Measurements from ENCODE around the gene HIF3A. TPM values are rescaled to one million over a fixed set of nuclear protein-coding genes. Genes with fewer than 3 reads are reported as not detected.
A peak's percentile ranks its signal among the peaks of the same experiment; 100 is the strongest.

Gene HIF3A
- total RNA-seq, 1 experiment from 2014 or later: not detected

GRCh38 chr19:46347985-46348384 is 51.1 kb downstream of the HIF3A start:
- no peak for DNase-seq (ENCODE audit: unreplicated experiment)
- peak overlapping the region; percentile 92 for H3K27ac Mint-ChIP-seq (ENCODE audit: low read depth, unreplicated experiment)
- POLR2A ChIA-PET: interaction anchor here (1.1 to 4.1 kb wide), 6 partner anchors 20 to 67 kb away, joined by 3 to 33 read pairs (median 4); no protein-coding TSS in a partner anchor
- H3K27me3 Mint-ChIP-seq (ENCODE audit: insufficient read depth, unreplicated experiment): no peaks in the 10 kb centered on the region
- peaks cover 45% of the 10 kb centered on the region for H3K4me1 Mint-ChIP-seq (ENCODE audit: insufficient read depth, unreplicated experiment)
- no peaks in the 10 kb centered on the region for H3K9me3 Mint-ChIP-seq (ENCODE audit: unreplicated experiment)
- no TSS peak for BruUV-seq (replicated peaks)
- H3K36me3 Mint-ChIP-seq (ENCODE audit: insufficient read depth, unreplicated experiment): peaks cover 35% of the 10 kb centered on the region
- TF ChIP-seq, protein P1, sequence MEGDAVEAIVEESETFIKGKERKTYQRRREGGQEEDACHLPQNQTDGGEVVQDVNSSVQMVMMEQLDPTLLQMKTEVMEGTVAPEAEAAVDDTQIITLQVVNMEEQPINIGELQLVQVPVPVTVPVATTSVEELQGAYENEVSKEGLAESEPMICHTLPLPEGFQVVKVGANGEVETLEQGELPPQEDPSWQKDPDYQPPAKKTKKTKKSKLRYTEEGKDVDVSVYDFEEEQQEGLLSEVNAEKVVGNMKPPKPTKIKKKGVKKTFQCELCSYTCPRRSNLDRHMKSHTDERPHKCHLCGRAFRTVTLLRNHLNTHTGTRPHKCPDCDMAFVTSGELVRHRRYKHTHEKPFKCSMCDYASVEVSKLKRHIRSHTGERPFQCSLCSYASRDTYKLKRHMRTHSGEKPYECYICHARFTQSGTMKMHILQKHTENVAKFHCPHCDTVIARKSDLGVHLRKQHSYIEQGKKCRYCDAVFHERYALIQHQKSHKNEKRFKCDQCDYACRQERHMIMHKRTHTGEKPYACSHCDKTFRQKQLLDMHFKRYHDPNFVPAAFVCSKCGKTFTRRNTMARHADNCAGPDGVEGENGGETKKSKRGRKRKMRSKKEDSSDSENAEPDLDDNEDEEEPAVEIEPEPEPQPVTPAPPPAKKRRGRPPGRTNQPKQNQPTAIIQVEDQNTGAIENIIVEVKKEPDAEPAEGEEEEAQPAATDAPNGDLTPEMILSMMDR (IDR thresholded peaks at IDR 0.05; ENCODE audit: unreplicated experiment): no peak
- CTCF ChIA-PET: interaction anchor here (0.6 to 2.8 kb wide), 13 partner anchors 10 to 738 kb away, joined by 3 to 18 read pairs (median 4); no protein-coding TSS in a partner anchor
- intact Hi-C loops (cut with micrococcal nuclease): loop anchor here (2.0 kb wide), 2 partner anchors 25 to 67 kb away; no protein-coding TSS in a partner anchor
- peak overlapping the region; percentile 100 for H3K4me3 Mint-ChIP-seq (ENCODE audit: unreplicated experiment)

GRCh38 chr19:46349311-46349993 is 52.6 kb downstream of the HIF3A start:
- Mint-ChIP-seq H3K4me3 (ENCODE audit: unreplicated experiment) (peak overlapping the region; percentile 100), H3K36me3 (ENCODE audit: insufficient read depth, unreplicated experiment) (peaks cover 47% of the 10 kb centered on the region), H3K27me3 (ENCODE audit: insufficient read depth, unreplicated experiment) (no peaks in the 10 kb centered on the region), H3K27ac (ENCODE audit: low read depth, unreplicated experiment) (peak overlapping the region; percentile 92), H3K9me3 (ENCODE audit: unreplicated experiment) (no peaks in the 10 kb centered on the region), H3K4me1 (ENCODE audit: insufficient read depth, unreplicated experiment) (peaks cover 45% of the 10 kb centered on the region)
- no peak for DNase-seq (ENCODE audit: unreplicated experiment)
- intact Hi-C loops (cut with micrococcal nuclease): no loop called here
- TF ChIP-seq, protein P1 (IDR thresholded peaks at IDR 0.05; ENCODE audit: unreplicated experiment): no peak
- POLR2A ChIA-PET: no interaction called here
- CTCF ChIA-PET: interaction anchor here (0.6 to 0.7 kb wide), 3 partner anchors 51 to 77 kb away, joined by 3 to 4 read pairs (median 3); no protein-coding TSS in a partner anchor
- no TSS peak for BruUV-seq (replicated peaks)

- no peaks in the 10 kb centered on the region for H3K9me3 Mint-ChIP-seq (ENCODE audit: unreplicated experiment)
- no peaks in the 10 kb centered on the region for H3K27me3 Mint-ChIP-seq (ENCODE audit: insufficient read depth, unreplicated experiment)
- peak overlapping the region; percentile 92 for H3K27ac Mint-ChIP-seq (ENCODE audit: low read depth, unreplicated experiment)
- ChIA-PET POLR2A (interaction anchor here (0.7 to 2.3 kb wide), 7 partner anchors 9 to 808 kb away, joined by 3 to 15 read pairs (median 4); no protein-coding TSS in a partner anchor), CTCF (interaction anchor here (0.7 to 2.7 kb wide), 4 partner anchors 20 to 227 kb away, joined by 3 to 23 read pairs (median 4); no protein-coding TSS in a partner anchor)
- TF ChIP-seq, protein P1 (IDR thresholded peaks at IDR 0.05; ENCODE audit: unreplicated experiment): no peak
- peaks cover 45% of the 10 kb centered on the region for H3K4me1 Mint-ChIP-seq (ENCODE audit: insufficient read depth, unreplicated experiment)
- peaks cover 54% of the 10 kb centered on the region for H3K36me3 Mint-ChIP-seq (ENCODE audit: insufficient read depth, unreplicated experiment)
- intact Hi-C loops (cut with micrococcal nuclease): loop anchor here (2.0 kb wide), 1 partner anchor 17 kb away; no protein-coding TSS in a partner anchor
- peak; percentile 77 for DNase-seq (ENCODE audit: unreplicated experiment)
- peak overlapping the region; percentile 100 for H3K4me3 Mint-ChIP-seq (ENCODE audit: unreplicated experiment)
- no TSS peak for BruUV-seq (replicated peaks)
These were observed 53.4 kb downstream of the HIF3A start for GRCh38 chr19:46350029-46350757.

DNA sequence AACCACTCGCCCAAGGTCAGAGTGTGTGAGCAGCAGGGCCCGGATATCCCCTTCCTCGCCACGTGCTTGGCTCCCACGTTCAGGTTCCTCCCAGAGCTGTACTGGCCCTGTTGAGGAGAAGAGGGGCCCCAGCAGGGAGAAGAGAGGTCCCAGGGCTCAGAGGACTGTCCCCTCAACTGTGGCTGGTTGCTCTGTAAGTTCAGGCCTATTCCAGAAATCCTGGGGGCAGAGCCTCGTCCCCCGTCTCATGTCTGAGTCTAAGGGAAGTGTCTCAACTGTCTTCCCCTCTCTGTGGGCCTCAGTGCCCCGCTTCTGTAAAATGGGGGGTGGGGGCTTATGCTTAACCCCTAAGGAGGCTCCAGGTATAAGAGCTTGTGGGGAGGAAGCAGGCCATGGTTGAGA is 53.9 kb downstream of the HIF3A start:
- intact Hi-C loops (cut with micrococcal nuclease): loop anchor here (2.0 kb wide), 1 partner anchor 16 kb away; no protein-coding TSS in a partner anchor
- TF ChIP-seq, protein P1 (IDR thresholded peaks at IDR 0.05; ENCODE audit: unreplicated experiment): no peak
- H3K27me3 Mint-ChIP-seq (ENCODE audit: insufficient read depth, unreplicated experiment): no peaks in the 10 kb centered on the region
- H3K36me3 Mint-ChIP-seq (ENCODE audit: insufficient read depth, unreplicated experiment): peaks cover 59% of the 10 kb centered on the region
- POLR2A ChIA-PET: interaction anchor here (0.7 to 2.3 kb wide), 8 partner anchors 8 to 807 kb away, joined by 3 to 15 read pairs (median 6); no protein-coding TSS in a partner anchor
- H3K27ac Mint-ChIP-seq (ENCODE audit: low read depth, unreplicated experiment): peak overlapping the region; percentile 92
- peak overlapping the region; percentile 100 for H3K4me3 Mint-ChIP-seq (ENCODE audit: unreplicated experiment)
- CTCF ChIA-PET: interaction anchor here (0.7 to 2.7 kb wide), 4 partner anchors 19 to 228 kb away, joined by 3 to 23 read pairs (median 4); no protein-coding TSS in a partner anchor
- DNase-seq (ENCODE audit: unreplicated experiment): no peak
- H3K9me3 Mint-ChIP-seq (ENCODE audit: unreplicated experiment): no peaks in the 10 kb centered on the region
- peaks cover 45% of the 10 kb centered on the region for H3K4me1 Mint-ChIP-seq (ENCODE audit: insufficient read depth, unreplicated experiment)
- BruUV-seq (replicated peaks): no TSS peak

Data from MCF 10A (cell line).